GM21529 (cell line): ENCODE measurements around the gene DIDO1.

Source experiments
- ATAC-seq: cut with Tn5 transposase; IDR thresholded peaks from one replicate; pipeline ENCODE4 v1.9.1; 2021; ENCODE audit not compliant: unreplicated experiment

DIDO1 gene

DNA sequence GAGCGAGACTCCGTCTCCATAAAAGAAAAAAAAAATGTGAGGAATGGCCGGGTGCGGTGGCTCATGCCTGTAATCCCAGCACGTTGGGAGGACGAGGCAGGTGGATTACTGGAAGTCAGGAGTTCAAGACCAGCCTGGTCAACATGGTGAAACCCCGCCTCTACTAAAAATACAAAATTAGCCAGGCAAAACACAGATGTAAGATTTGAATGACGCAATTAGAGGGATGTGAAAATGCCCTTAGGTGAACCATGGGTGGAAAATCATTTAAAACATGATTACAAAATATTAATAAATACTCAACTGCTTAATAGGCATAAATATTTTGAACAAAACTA is 88.5 kb downstream of the DIDO1 start:
- ATAC-seq = peak; percentile 20

DNA sequence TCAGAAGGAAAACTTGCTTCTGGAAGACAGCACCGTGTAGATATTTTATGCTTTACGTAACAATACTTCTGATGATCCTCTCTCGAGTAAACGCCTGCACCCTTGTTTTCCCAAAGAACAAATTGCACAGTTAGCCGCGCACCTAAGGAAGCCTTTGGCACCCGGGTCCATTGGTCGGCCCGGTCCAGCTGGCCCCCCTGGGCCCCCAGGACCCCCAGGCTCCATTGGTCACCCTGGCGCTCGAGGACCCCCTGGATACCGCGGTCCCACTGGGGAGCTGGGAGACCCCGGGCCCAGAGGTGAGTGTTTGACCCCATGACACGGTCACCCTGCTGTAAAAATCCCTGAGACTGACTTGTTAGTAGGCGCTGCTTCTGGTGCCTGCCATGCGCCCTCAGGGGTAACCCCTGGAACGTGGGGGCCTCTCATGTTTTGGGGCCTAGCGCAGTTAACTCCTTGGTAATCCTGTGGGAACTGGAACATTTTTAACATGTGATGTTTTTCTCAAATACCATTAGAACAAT is 89.3 kb downstream of the DIDO1 start:
- no peak for ATAC-seq

DNA sequence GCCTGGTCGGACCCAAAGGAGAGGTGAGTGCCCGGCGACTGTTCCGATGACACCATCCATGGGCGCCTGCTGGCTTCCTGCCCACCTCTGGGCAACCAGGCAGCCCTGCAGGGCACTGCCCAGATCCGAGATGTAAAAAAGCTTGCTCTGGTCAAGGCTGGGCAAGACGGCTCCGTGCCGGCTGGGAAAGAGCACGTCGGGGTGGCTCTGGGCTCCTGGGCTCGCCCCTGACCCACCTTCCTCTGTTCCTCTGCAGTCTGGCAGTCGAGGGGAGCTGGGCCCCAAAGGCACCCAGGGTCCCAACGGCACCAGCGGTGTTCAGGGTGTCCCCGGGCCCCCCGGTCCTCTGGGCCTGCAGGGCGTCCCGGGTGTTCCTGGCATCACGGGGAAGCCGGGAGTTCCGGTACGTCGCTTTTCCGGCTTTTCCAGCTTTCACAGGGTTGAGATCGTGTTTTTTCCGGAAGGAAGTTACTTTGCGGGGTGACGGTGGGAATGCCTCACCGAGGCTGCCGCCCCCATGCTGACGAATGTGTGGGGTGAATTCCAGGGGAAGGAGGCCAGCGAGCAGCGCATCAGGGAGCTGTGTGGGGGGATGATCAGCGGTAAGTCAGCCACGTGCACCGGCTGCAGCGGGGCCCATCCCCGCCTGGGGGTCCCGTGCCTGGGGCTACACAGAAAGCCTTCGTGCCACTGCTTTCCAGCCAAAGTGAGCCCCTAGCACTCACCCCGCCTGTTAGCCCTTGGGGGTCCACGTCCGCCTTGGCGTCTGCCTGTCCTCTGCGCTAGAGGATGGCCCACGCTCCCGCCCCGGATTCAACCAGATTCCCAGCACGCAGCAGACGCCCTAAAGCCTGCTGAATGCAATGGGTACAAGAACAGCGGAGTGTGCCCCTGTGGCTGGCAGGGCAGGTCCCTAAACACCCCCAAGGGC is 90.1 kb downstream of the DIDO1 start:
- no peak for ATAC-seq

DNA sequence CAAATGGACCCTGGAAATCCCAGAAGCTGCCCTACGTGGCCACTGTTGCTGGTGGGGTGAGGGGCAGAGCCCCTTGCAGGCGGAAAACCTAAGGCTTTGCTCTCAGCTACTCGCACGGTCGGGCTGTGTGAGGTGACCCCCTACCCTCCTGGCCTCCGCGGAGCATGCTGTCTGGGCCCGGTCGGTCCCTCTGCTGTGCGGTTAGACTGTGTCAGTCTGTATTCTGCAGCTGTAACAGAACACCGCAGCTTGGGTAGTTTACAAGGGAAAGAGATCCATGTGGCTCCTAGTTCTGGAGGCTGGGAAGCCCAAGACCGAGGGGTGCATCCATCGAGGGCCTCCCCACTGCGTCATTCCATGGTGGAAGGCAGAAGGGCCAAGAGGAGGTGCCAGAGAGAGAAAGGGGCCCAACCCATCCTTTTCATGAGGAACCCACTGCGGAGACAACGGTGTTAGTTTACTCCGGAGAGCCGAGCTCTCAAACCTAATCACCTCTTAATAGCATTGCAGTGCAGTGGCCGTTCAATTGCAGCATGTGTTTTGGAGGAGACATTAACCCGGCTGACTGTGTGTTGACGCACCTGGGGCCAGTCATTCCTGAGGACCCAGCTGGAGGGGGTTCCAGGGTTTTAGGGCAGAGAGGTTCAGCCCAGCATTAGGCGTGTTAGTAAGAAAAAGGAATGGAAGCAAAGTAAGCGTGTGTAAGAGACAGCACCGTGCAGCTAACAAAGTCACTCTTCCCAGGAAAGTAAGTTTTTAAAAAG is 91.2 kb downstream of the DIDO1 start:
- no peak for ATAC-seq

DNA sequence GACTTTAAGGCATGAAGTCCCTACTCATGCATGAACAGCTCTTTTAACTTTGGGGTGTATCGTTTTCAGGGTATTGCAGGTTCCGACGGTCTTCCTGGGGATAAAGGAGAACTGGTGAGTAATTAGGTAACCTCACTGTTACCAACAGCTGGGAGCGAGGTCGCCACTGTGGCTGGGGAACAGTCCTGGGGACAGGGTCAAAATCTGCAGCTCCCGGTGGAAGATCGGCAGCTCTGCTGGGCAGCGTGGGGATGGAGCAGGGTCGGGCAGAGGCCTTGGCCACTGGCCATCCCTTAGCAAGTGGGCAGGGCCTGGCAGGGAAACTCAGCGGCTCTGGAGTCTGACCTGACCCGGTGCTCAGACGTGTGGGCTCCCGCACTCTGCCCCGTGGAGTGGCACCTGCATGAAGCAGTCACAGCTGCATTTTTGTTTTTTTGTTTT is 93.3 kb downstream of the DIDO1 start:
- ATAC-seq = peak; percentile 42

DNA sequence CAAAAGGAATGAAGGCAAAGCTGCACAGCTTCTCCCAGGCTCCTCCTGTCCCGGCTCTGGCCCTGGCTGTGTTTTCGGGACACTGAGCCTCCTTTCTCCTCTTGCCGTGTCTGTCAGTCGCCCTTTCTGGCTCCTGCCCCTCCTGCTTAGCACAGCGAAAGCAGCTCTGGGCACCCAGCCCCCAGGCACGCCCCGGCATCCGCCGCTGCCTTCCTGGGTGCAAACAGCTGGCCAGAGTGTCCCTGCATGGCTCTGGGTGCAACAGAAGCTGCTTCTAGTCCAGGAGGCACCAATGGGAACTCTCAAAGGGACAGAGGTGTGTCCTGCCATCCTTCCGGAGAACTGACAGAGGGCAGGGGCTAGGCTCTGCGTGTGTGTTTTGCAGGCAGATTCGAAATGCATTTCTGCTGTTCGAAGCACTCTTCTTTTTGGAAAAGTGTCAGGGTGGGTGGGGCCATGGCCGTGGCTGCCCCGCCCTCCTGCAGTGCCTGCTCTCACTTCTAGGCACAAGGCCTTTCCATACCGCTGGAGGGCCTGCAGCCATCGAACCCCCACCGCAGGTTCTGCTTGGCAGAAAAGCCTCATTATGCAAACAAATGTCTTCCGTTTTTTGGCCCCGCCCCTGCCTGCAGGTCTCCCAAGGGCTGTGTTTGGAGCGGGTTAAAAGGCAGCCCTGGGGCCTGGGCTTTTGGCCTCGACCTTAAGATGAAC is 93.9 kb downstream of the DIDO1 start:
- peak; percentile 63 for ATAC-seq

DNA sequence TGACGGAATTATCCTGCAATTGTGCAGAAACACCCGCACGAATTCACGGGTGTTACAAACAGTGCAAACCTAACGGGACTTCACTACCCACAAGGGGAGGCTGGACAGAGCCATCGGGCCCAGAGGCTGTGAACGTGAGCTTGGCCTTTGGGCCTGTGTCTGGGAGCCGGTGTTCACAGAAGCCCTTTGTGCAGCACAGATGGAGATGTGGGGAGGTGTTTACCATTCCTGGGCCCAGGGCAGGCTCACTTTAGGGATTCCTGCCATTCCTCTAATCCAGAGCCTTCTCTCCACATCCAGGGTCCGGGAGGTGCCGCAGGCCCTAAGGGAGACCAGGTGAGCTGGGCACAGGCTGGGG is 94.5 kb downstream of the DIDO1 start:
- ATAC-seq = no peak

DNA sequence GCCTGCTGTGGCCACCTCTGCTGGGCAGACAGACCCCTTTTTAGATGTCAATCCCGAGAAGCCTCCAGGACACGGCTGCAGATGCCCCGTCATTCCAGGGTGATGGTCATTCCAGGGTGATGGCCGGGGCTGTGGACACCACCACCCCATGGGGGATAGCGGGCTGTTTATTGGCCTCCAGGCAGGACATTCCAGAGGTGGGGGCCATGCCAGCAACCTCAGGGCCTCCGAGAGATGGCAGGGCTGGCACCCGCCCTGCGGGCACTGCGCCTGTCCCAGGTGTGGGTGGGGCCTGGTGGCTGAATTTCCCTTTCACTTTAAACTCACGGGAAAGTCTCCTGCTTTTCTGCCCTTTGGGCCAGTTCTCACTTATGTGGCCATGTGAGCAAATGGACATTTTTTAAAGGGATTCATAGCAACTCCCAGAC is 94.9 kb downstream of the DIDO1 start:
- no peak for ATAC-seq

DNA sequence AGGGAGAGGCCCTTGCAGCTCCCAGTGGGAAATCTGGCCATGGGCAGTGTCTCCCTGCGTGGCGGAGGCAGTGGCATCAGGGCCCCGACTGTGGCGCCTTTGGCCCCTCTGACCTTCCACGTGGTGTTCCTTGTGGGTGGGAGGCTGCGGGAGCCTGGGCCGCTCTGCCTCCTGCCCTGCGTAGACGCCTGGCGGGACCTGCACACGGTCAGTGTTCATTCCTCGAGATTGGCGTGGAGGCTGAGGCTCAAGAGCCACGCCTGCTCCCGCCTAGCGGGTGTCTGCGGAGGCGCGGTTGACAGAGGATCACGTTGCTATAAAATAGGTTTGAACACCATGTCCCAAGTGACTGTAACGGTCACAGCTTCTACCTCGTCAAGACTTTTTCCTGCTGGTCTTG is 95.5 kb downstream of the DIDO1 start:
- no peak for ATAC-seq

DNA sequence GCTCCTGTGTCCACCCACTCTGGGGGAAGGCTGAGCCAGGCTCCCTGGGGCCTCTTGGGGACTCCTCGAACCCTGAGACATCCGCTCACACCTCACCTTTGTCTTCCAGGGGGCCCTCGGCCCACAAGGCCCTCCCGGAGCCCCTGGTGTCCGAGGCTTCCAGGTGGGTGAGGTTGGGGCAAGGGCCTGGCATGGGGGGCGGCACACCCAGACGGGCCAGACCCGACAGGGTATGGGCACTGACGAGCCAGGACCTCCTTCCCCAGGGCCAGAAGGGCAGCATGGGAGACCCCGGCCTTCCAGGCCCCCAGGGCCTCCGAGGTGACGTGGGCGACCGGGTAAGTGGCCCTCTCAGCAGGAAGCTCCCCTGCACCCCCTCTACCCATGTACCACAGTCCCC is 96.1 kb downstream of the DIDO1 start:
- ATAC-seq = no peak

DNA sequence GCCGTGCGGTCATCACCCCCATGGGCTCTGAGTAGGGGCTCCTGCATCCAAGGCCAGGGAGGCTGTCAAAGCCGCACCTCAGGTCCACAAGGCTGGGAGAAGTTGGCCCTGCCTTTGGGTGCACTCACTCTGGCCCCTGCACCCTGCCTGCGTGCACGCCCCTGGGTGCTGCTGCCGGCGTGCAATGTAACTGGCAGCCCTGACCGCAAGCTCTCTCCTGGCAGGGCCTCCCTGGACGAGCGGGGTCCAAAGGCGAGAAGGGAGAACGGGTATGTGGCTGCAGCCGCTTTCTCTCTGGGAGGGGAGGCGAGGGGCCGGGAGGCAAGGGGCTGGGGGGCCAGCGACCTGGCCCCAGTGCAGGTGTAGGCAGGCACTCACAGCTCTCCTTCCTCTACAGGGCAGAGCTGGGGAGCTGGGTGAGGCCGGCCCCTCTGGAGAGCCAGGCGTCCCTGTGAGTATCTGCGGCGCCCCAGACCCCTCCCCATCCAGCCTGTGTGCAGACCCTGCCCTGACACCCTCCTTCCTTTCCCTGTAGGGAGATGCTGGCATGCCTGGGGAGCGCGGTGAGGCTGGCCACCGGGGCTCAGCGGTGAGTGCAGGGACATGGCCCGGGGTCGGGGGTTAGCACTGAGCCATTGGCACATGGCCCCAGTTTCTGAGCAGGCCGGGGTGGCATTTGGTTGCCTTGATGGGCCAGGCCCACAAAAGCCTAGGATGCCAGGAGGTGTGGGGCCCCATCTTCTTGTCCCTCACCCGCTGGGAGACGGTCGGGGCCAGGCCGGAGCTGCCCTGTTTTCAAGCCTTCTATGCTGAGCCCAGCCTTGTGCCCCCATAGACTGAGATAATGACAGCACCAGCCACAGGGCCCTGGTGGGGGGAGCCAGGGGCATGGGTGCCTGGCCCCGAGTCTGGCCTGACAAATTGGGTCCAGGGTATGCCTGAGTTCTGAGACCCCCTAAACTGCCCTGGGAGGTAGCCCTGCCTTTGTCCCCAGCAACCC is 96.8 kb downstream of the DIDO1 start:
- no peak for ATAC-seq

DNA sequence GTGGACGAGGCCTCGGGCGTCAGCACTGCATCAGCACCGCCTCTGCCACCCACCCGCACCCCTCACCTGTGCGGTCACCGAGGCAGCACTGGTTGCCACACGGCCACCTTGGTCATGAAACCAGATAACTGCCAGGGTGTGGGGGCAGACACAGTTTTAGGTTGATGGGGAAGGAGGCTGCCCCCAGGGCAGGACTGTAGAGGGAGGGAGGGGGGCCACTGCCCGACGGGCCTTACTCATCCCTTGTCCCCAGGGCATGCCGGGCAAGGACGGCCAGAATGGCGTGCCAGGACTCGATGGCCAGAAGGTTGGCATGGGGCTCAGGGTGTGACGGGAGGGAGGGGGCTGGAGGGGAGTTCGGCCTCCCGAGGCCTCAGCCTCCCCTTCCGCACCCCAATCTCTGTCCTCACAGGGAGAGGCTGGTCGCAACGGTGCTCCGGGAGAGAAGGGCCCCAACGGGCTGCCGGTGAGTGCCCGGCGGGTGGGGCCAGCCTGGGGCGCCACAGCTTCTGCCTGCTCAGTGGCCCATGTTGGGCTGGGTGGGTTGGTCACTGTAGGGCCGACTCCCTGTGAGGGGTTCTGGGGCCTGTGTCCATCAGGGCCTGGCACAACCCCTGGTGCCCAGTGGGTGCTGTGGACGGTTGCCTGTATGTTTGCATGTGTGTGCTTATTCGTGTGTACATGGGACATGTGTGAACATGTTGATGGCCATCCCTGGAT is 97.6 kb downstream of the DIDO1 start:
- ATAC-seq = no peak

DNA sequence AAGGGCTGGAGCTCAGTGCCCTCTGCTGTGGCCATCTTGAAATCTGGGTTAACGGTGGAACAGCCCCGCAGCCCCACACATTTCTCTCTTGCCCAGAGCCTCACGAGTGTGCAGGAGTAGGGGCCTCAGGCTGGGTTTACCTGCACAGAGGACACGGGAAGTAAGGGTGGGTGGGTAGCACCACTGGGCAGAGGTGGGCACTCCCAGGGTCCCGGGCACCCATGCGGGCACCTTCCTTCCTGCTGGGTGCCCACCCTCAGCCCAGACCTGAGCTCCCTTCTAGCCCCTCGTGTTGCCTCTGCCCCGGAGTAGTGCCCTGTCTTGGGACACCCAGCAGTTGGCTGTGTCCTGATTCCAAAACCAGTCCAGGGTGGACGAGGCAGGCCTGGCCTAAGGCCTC is 98.3 kb downstream of the DIDO1 start:
- no peak for ATAC-seq
